GM23338 (cell line): ENCODE results near the gene MET.
"Not testable (repeated sequence)": the region's sequence is repeated elsewhere in the genome, so short reads cannot be mapped to it uniquely, and the experiment has no call there.

Experiments used
- EZH2 ChIP-seq: fragments of 200-600 bp; sonication (generic); IDR thresholded peaks from one replicate; pipeline ENCODE4 v1.8.0; 2017; ENCODE audit warnings: antibody characterized with exemption, mild to moderate bottlenecking, low read depth; ENCODE audit not compliant: unreplicated experiment
- TF ChIP-seq, protein P1 (sequence below), 2 experiments: fragments of 200-600 bp in 1 of 2; sonication (generic) in 1 of 2; conservative IDR thresholded peaks; 2 replicates each; pipeline versions ENCODE4 v1.5.1 to v1.6.1; 2016 to 2017; ENCODE audit warnings: antibody characterized with exemption in 2 of 2, low read depth in 2 of 2, mild to moderate bottlenecking in 2 of 2, moderate library complexity in 1 of 2
- TF ChIP-seq, protein P2 (sequence below): IDR thresholded peaks from one replicate; pipeline ENCODE4 v1.6.1; 2018; ENCODE audit warnings: antibody characterized with exemption; ENCODE audit not compliant: unreplicated experiment
- TF ChIP-seq, protein P3 (sequence below): IDR thresholded peaks from 2 replicates; pipeline ENCODE4 v1.6.1; 2016; ENCODE audit warnings: antibody characterized with exemption

DNA sequence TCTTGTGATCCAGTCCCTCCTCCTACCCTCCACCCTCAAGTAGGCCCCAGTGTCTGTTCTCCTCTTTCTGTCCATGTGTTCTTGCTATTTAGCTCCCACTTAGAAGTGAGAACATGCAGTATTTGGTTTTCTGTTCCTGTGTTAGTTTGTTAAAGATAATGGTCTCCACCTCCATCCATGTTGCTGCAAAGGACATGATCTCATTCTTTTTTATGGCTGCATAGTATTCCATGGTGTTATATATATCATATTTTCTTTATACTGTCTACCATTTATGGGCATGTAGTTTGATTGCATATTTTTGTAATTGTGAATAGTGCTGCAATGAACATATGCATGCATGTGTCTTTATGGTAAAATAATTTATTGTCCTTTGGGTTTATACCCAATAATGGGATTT is 12.7 kb upstream of the MET start:
- TF ChIP-seq, protein P1, sequence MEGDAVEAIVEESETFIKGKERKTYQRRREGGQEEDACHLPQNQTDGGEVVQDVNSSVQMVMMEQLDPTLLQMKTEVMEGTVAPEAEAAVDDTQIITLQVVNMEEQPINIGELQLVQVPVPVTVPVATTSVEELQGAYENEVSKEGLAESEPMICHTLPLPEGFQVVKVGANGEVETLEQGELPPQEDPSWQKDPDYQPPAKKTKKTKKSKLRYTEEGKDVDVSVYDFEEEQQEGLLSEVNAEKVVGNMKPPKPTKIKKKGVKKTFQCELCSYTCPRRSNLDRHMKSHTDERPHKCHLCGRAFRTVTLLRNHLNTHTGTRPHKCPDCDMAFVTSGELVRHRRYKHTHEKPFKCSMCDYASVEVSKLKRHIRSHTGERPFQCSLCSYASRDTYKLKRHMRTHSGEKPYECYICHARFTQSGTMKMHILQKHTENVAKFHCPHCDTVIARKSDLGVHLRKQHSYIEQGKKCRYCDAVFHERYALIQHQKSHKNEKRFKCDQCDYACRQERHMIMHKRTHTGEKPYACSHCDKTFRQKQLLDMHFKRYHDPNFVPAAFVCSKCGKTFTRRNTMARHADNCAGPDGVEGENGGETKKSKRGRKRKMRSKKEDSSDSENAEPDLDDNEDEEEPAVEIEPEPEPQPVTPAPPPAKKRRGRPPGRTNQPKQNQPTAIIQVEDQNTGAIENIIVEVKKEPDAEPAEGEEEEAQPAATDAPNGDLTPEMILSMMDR (conservative IDR thresholded peaks at IDR 0.05; ENCODE audit: low read depth in 2 of 2), result not testable (repeated sequence)
- TF ChIP-seq EZH2, result not testable (repeated sequence)
- TF ChIP-seq, protein P2, sequence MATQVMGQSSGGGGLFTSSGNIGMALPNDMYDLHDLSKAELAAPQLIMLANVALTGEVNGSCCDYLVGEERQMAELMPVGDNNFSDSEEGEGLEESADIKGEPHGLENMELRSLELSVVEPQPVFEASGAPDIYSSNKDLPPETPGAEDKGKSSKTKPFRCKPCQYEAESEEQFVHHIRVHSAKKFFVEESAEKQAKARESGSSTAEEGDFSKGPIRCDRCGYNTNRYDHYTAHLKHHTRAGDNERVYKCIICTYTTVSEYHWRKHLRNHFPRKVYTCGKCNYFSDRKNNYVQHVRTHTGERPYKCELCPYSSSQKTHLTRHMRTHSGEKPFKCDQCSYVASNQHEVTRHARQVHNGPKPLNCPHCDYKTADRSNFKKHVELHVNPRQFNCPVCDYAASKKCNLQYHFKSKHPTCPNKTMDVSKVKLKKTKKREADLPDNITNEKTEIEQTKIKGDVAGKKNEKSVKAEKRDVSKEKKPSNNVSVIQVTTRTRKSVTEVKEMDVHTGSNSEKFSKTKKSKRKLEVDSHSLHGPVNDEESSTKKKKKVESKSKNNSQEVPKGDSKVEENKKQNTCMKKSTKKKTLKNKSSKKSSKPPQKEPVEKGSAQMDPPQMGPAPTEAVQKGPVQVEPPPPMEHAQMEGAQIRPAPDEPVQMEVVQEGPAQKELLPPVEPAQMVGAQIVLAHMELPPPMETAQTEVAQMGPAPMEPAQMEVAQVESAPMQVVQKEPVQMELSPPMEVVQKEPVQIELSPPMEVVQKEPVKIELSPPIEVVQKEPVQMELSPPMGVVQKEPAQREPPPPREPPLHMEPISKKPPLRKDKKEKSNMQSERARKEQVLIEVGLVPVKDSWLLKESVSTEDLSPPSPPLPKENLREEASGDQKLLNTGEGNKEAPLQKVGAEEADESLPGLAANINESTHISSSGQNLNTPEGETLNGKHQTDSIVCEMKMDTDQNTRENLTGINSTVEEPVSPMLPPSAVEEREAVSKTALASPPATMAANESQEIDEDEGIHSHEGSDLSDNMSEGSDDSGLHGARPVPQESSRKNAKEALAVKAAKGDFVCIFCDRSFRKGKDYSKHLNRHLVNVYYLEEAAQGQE, result not testable (repeated sequence)
- TF ChIP-seq, protein P3, sequence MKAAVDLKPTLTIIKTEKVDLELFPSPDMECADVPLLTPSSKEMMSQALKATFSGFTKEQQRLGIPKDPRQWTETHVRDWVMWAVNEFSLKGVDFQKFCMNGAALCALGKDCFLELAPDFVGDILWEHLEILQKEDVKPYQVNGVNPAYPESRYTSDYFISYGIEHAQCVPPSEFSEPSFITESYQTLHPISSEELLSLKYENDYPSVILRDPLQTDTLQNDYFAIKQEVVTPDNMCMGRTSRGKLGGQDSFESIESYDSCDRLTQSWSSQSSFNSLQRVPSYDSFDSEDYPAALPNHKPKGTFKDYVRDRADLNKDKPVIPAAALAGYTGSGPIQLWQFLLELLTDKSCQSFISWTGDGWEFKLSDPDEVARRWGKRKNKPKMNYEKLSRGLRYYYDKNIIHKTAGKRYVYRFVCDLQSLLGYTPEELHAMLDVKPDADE, result not testable (repeated sequence)
